ENCODE data around the gene DDX52. TPM values are rescaled to one million over a fixed set of nuclear protein-coding genes. Genes with fewer than 3 reads are reported as not detected.

The DDX52 gene
- total RNA-seq, 1 experiment from 2014 or later = 65.4 TPM

GRCh38 chr17:37640015-37640414 is 3.2 kb downstream of the DDX52 start:
- Histone ChIP-seq H2BK20ac (ENCODE audit: low read depth, low read length, poor library complexity, severe bottlenecking) (no peak overlapping the region), H3K9me3 (ENCODE audit: control insufficient read depth, low read depth, low read length) (no peaks in the 10 kb centered on the region), H2BK12ac (ENCODE audit: insufficient read length, low read depth, low read length) (no peak overlapping the region), H2BK15ac (ENCODE audit: low read depth, low read length) (no peak overlapping the region), H4K20me1 (ENCODE audit: control insufficient read depth, insufficient read depth, insufficient read length) (no peaks in the 10 kb centered on the region), H4K91ac (ENCODE audit: insufficient read length, low read depth, low read length) (no peak overlapping the region), H3K23me2 (ENCODE audit: insufficient read length, low read depth, low read length, poor library complexity, severe bottlenecking) (no peaks in the 10 kb centered on the region), H3K18ac (ENCODE audit: insufficient read length, low read depth, low read length) (no peak overlapping the region), H3K4me1 (ENCODE audit: insufficient read depth, low read length) (no peaks in the 10 kb centered on the region), H3K27me3 (ENCODE audit: insufficient read depth, low read length) (no peaks in the 10 kb centered on the region), H3K79me1 (ENCODE audit: insufficient read depth, low read depth, low read length, poor library complexity, severe bottlenecking) (peaks cover 2% of the 10 kb centered on the region), H3K4ac (ENCODE audit: low read depth, low read length) (no peak overlapping the region), H2BK120ac (ENCODE audit: low read depth, low read length, poor library complexity, severe bottlenecking) (no peak overlapping the region), H4K5ac (ENCODE audit: insufficient read length, low read depth, low read length) (no peak overlapping the region), H3K14ac (ENCODE audit: insufficient read depth, low read length) (no peak overlapping the region), H2AK5ac (ENCODE audit: insufficient read length, low read length) (no peak overlapping the region), H4K8ac (replicated peaks; ENCODE audit: insufficient read length, low read depth, low read length) (no peak overlapping the region), H2BK5ac (ENCODE audit: insufficient read length, low read length) (no peak overlapping the region), H2AFZ (ENCODE audit: low read length) (no peak overlapping the region), H3K79me2 (ENCODE audit: insufficient read depth, low read length) (peaks cover 9% of the 10 kb centered on the region; the same call in 1 of the 2 replicates), H3K56ac (ENCODE audit: insufficient read length, low read depth, low read length) (no peak overlapping the region), H3K27ac (ENCODE audit: insufficient read length, low read depth, low read length) (no peak overlapping the region), H3T11ph (ENCODE audit: low read length) (no peak overlapping the region), H3K4me2 (ENCODE audit: insufficient read depth, insufficient read length, low read length) (no peak overlapping the region), H3K23ac (ENCODE audit: insufficient read length, low read depth, low read length) (no peak overlapping the region), H3K9ac (ENCODE audit: extremely low read depth, insufficient read length, low read length) (no peak overlapping the region)
- H3K36me3 Mint-ChIP-seq (ENCODE audit: insufficient read depth in 1 of 3, low read depth in 3 of 3) = peaks cover 26 to 64% (median 63%) of the 10 kb centered on the region in 3 experiments; a peak in 6 of 7 replicates
- H3K27ac Mint-ChIP-seq = no peak overlapping the region; a peak in 1 of 7 replicates
- no peak overlapping the region for H3K4me3 Mint-ChIP-seq
- H3K9me3 Mint-ChIP-seq = no peaks in the 10 kb centered on the region
- H3K4me1 Mint-ChIP-seq = peaks cover 9 to 12% of the 10 kb centered on the region in 2 experiments
- H3K27me3 Mint-ChIP-seq (ENCODE audit: low read depth) = peaks cover 11% of the 10 kb centered on the region
- no peak for DNase-seq
- TF ChIP-seq, protein P1, sequence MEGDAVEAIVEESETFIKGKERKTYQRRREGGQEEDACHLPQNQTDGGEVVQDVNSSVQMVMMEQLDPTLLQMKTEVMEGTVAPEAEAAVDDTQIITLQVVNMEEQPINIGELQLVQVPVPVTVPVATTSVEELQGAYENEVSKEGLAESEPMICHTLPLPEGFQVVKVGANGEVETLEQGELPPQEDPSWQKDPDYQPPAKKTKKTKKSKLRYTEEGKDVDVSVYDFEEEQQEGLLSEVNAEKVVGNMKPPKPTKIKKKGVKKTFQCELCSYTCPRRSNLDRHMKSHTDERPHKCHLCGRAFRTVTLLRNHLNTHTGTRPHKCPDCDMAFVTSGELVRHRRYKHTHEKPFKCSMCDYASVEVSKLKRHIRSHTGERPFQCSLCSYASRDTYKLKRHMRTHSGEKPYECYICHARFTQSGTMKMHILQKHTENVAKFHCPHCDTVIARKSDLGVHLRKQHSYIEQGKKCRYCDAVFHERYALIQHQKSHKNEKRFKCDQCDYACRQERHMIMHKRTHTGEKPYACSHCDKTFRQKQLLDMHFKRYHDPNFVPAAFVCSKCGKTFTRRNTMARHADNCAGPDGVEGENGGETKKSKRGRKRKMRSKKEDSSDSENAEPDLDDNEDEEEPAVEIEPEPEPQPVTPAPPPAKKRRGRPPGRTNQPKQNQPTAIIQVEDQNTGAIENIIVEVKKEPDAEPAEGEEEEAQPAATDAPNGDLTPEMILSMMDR (conservative IDR thresholded peaks at IDR 0.05) = no peak

All from H9 (cell line).